BE2C (cell line): ENCODE measurements around the gene E2F3.
"Not testable (repeated sequence)": the region's sequence is repeated elsewhere in the genome, so short reads cannot be mapped to it uniquely, and the experiment has no call there.

Experiments used
- DNase-seq: peaks from one replicate; pipeline ENCODE4 v3.0.0-alpha.2; 2020
- H3K27me3 ChIP-seq: fragments of 250-450 bp; sonication (Bioruptor Pico); 2 replicates; pipeline ENCODE4 v1.5.1; 2020; ENCODE audit warnings: mild to moderate bottlenecking
- H3K36me3 ChIP-seq: fragments of 250-450 bp; sonication (Bioruptor Pico); 2 replicates; pipeline ENCODE4 v1.5.1; 2020; ENCODE audit warnings: mild to moderate bottlenecking
- H3K4me1 ChIP-seq: fragments of 250-450 bp; sonication (Bioruptor Pico); 2 replicates; pipeline ENCODE4 v1.5.1; 2020
- H3K4me3 ChIP-seq: 2 replicates; pipeline ENCODE4 v1.5.1; 2011; ENCODE audit warnings: low read depth, low read length
- H3K9me3 ChIP-seq: fragments of 250-450 bp; sonication (Bioruptor Pico); 2 replicates; pipeline ENCODE4 v1.5.1; 2020
- TF ChIP-seq, protein P1 (sequence below): IDR thresholded peaks from 2 replicates; pipeline ENCODE4 v1.5.1; 2012; ENCODE audit warnings: mild to moderate bottlenecking, low read depth, low read length

Gene E2F3

DNA sequence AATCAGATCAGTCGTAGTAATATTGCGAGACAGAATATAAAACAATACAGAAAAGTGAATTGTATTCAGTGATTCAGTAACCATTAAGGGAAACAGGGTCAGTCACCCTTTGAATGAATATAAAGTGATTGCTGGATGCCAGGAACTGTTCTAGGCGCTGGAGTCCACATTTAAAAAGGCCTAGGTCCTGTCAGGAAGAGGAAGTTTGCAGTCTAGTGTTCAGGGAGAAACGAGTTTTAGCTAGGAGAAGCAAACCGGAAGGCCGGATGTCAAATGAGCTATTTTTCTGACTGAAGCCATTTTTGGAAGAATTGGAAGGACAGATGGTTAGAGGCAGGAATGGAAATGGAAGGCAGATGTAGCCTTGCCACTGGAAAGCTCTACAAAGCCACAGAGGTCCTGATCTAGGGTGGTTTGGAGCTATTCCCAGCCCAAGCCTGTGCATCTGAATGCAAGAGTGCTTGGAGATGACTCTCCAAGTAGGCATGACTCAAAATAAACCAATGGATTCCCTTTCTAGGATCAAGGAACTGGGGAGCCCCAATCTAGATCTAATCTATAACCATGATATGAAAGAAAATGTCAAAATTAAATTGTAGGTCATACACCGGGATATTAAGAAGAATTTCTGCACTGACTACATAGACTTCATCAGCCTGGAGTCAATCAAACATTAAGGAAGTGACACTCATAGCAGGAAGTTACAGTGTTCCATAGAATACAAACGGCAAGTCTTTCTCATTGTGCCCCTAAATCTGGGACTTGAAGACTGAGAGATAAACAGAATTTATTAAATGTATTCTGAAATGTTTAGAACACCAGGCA is 95.7 kb downstream of the E2F3 start:
- no peak for DNase-seq
- no peaks in the 10 kb centered on the region for H3K9me3 ChIP-seq
- H3K27me3 ChIP-seq, result no peaks in the 10 kb centered on the region
- H3K4me1 ChIP-seq, result no peaks in the 10 kb centered on the region
- no peaks in the 10 kb centered on the region for H3K36me3 ChIP-seq
- TF ChIP-seq, protein P1, sequence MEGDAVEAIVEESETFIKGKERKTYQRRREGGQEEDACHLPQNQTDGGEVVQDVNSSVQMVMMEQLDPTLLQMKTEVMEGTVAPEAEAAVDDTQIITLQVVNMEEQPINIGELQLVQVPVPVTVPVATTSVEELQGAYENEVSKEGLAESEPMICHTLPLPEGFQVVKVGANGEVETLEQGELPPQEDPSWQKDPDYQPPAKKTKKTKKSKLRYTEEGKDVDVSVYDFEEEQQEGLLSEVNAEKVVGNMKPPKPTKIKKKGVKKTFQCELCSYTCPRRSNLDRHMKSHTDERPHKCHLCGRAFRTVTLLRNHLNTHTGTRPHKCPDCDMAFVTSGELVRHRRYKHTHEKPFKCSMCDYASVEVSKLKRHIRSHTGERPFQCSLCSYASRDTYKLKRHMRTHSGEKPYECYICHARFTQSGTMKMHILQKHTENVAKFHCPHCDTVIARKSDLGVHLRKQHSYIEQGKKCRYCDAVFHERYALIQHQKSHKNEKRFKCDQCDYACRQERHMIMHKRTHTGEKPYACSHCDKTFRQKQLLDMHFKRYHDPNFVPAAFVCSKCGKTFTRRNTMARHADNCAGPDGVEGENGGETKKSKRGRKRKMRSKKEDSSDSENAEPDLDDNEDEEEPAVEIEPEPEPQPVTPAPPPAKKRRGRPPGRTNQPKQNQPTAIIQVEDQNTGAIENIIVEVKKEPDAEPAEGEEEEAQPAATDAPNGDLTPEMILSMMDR, result no peak
- no peak overlapping the region for H3K4me3 ChIP-seq

DNA sequence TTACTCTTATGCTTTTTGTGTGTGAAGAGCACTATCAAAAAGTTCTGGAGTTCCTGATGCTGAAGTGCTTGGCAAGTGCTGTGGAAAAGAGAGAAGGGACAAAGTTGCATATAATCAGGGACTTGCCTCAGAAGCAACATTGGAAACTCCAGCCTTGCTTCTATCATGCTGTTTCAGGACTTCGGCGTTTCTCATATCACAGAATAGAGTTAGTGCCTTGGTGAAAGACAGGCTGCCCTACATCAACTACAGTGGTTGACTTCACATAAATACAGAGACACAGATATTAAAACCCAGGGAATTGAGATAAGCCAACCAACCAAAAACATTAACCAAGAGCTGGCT is 96.3 kb downstream of the E2F3 start:
- TF ChIP-seq, protein P1, result no peak
- H3K4me3 ChIP-seq, result no peak overlapping the region
- no peak for DNase-seq

DNA sequence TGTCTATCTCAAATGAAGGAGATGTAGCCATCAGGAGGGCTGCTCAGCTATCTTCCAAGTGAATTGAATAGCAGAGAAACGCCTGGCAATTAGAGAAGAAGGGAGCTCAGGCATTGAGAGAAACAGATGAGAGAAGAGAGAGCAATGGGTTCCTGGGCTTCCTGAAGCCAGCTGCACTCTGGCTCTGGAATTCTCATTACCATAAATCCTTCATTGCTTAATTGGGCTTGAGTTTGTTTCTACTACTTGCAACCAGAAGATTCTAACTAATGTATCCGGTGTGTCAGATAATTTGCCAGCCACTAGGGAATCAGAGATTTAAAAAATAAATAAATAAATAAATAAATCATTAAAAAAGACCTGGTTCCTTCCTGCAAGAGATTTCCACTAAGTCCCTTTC is 107.5 kb downstream of the E2F3 start:
- no peak for DNase-seq
- no peaks in the 10 kb centered on the region for H3K36me3 ChIP-seq
- TF ChIP-seq, protein P1, result no peak
- H3K4me1 ChIP-seq, result no peaks in the 10 kb centered on the region
- H3K4me3 ChIP-seq, result no peak overlapping the region
- H3K27me3 ChIP-seq, result no peaks in the 10 kb centered on the region
- H3K9me3 ChIP-seq, result no peaks in the 10 kb centered on the region

More for the DNA sequence above, 96.3 kb downstream of the E2F3 start:
- H3K9me3 ChIP-seq, result no peaks in the 10 kb centered on the region
- no peaks in the 10 kb centered on the region for H3K4me1 ChIP-seq
- no peaks in the 10 kb centered on the region for H3K27me3 ChIP-seq
- no peaks in the 10 kb centered on the region for H3K36me3 ChIP-seq

DNA sequence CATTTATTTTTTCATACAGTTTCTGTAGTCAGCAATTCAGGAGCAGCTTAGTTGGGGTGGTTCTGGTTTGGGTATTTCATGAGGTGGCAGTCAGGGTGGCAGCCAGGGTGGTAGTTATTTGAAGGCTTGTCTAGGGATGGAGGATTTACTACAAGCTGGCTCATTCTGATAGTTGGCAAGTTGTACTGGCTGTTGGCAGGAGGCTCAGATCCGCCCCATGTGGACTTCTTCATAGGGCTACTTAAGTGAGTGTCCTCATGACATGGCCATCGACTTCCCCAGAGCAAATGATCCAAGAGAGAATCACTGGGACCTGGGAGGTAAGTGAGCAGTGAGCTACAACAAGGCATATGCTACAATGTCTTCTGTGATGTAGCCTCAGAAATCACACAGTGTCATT is 110.2 kb downstream of the E2F3 start:
- Histone ChIP-seq H3K36me3 (no peaks in the 10 kb centered on the region), H3K4me1 (no peaks in the 10 kb centered on the region), H3K4me3 (no peak overlapping the region), H3K9me3 (no peaks in the 10 kb centered on the region), H3K27me3 (no peaks in the 10 kb centered on the region)
- DNase-seq, result no peak
- TF ChIP-seq, protein P1, result no peak

DNA sequence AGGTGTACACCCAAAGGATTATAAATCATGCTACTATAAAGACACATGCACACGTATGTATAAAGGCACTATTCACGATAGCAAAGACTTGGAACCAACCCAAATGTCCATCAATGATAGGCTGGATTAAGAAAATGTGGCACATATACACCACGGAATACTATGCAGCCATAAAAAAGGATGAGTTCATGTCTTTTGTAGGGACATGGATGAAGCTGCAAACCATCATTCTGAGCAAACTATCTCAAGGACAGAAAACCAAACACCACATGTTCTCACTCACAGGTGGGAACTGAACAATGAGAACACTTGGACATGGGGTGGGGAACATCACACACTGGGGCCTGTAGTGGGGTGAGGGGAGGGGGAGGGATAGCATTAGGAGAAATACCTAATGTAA is 123.5 kb downstream of the E2F3 start:
- H3K4me3 ChIP-seq, H3K9me3 ChIP-seq, H3K36me3 ChIP-seq, H3K4me1 ChIP-seq, DNase-seq, H3K27me3 ChIP-seq: not testable (repeated sequence)

DNA sequence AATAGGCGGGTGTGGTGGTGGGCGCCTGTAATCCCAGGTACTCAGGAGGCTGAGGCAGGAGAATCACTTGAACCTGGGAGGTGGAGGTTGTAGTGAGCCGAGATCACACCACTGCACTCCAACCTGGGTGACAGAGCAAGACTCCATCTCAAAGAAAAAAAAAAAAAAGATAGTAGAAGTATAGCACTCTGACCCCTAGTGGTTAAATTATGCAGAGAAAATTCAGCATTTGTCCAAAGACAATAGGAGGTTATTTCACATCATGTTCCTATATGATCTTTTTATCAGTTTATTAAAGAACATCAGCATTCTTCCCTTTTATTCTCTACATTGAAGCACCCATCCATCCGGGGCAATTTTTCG is 127.4 kb downstream of the E2F3 start:
- TF ChIP-seq, protein P1, result peak; percentile 36; the same call in 1 of the 2 replicates
- not testable (repeated sequence) for H3K27me3 ChIP-seq, H3K4me1 ChIP-seq, H3K36me3 ChIP-seq, DNase-seq, H3K9me3 ChIP-seq
- H3K4me3 ChIP-seq, result peak overlapping the region; percentile 18

DNA sequence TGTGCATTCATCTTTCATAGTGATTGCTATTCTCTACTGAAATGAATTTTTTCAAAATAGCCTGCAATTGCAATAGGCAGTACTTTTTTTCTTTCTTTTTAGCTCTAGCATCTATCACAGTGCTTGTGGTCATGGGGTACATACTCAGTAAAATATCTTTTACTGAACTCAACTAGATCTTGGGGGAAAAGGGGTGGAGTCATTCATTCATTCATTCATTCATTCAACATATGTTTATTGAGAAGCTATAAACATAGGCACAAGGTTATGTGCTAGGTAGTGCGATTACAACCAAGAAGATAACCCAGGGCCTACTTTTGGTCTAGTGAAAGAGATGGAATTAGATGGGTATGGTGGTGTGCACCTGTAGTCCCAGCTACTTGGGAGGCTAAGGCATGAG is 131.2 kb downstream of the E2F3 start:
- Histone ChIP-seq H3K36me3 (no peaks in the 10 kb centered on the region), H3K4me3 (no peak overlapping the region), H3K9me3 (no peaks in the 10 kb centered on the region), H3K4me1 (peaks cover 9% of the 10 kb centered on the region), H3K27me3 (no peaks in the 10 kb centered on the region)
- DNase-seq, result no peak
- TF ChIP-seq, protein P1, result no peak
